K562 (cell line): Measurements from ENCODE around the gene ANKRD49. TPM values are rescaled to one million over a fixed set of nuclear protein-coding genes. Genes with fewer than 3 reads are reported as not detected.
A peak's percentile ranks its signal among the peaks of the same experiment; 100 is the strongest.

Experiments
- ARID1B ChIP-seq: fragments of 450-650 bp; IDR thresholded peaks from 2 replicates; pipeline ENCODE4 v1.6.1; 2016; ENCODE audit warnings: antibody characterized with exemption, mild to moderate bottlenecking, inconsistent platforms
- CHD4 ChIP-seq: fragments of 200-600 bp; sonication (generic); IDR thresholded peaks from 3 replicates; pipeline ENCODE4 v1.6.1; 2012; ENCODE audit warnings: low read depth, mild to moderate bottlenecking, mixed read lengths, low read length, inconsistent platforms; ENCODE audit not compliant: insufficient read depth, insufficient replicate concordance, poor library complexity, severe bottlenecking
- FOS ChIP-seq: IDR thresholded peaks from 3 replicates; pipeline ENCODE4 v1.6.1; 2011; ENCODE audit not compliant: insufficient read length; ENCODE audit errors: extremely low read depth
- KAT8 ChIP-seq: fragments of 450-650 bp; IDR thresholded peaks from 2 replicates; pipeline ENCODE4 v1.6.1; 2016; ENCODE audit warnings: low read depth, mild to moderate bottlenecking
- KLF10 ChIP-seq: fragments of 250-450 bp; sonication (Bioruptor Pico); IDR thresholded peaks from 2 replicates; pipeline ENCODE4 v1.6.1; 2021; ENCODE audit warnings: matching md5 sums
- MEF2A ChIP-seq: IDR thresholded peaks from 2 replicates; pipeline ENCODE4 v1.6.1; 2011; ENCODE audit warnings: low read depth, mild to moderate bottlenecking, low read length, moderate library complexity; ENCODE audit not compliant: control insufficient read depth
- MIER1 ChIP-seq: fragments of 450-650 bp; IDR thresholded peaks from 2 replicates; pipeline ENCODE4 v1.6.1; 2016; ENCODE audit warnings: antibody characterized with exemption, mild to moderate bottlenecking, low read depth
- PCBP2 ChIP-seq: fragments of 200-400 bp; formaldehyde crosslinking; IDR thresholded peaks from 2 replicates; pipeline ENCODE4 v1.6.1; 2018; ENCODE audit warnings: low read length, low read depth, mild to moderate bottlenecking, moderate library complexity; ENCODE audit not compliant: poor library complexity, severe bottlenecking
- SP2 ChIP-seq: IDR thresholded peaks from 2 replicates; pipeline ENCODE4 v1.6.1; 2011; ENCODE audit warnings: mild to moderate bottlenecking, low read depth, low read length, moderate library complexity; ENCODE audit not compliant: poor library complexity, severe bottlenecking; ENCODE audit errors: extremely low read depth
- STAT5B ChIP-seq: fragments of 250-450 bp; sonication (Bioruptor Pico); IDR thresholded peaks from 2 replicates; pipeline ENCODE4 v1.8.0; 2021; ENCODE audit warnings: mild to moderate bottlenecking, inconsistent platforms
- TSC22D4 ChIP-seq: fragments of 450-650 bp; IDR thresholded peaks from 2 replicates; pipeline ENCODE4 v1.6.1; 2016; ENCODE audit warnings: missing genetic modification characterization, missing biosample characterization, control low read depth
- ZFP36 ChIP-seq: fragments of 150-350 bp; IDR thresholded peaks from 2 replicates; pipeline ENCODE4 v1.6.1; 2018; ENCODE audit warnings: low read length, low read depth; ENCODE audit not compliant: partially characterized antibody
- ZNF239 ChIP-seq: fragments of 250-450 bp; sonication (Bioruptor Pico); IDR thresholded peaks from 2 replicates; pipeline ENCODE4 v1.4.0; 2020; ENCODE audit warnings: mild to moderate bottlenecking
- ZNF263 ChIP-seq: sonication (generic); formaldehyde crosslinking; IDR thresholded peaks from 2 replicates; pipeline ENCODE4 v1.8.0; 2022; ENCODE audit warnings: mild to moderate bottlenecking, missing genetic modification reagents, borderline replicate concordance
- ZNF408 ChIP-seq: fragments of 250-450 bp; sonication (Bioruptor Pico); IDR thresholded peaks from 2 replicates; pipeline ENCODE4 v1.4.0; 2020; ENCODE audit warnings: low read depth, mild to moderate bottlenecking, moderate library complexity
- ZNF507 ChIP-seq: conservative IDR thresholded peaks from 2 replicates; pipeline ENCODE4 v1.6.1; 2017; ENCODE audit warnings: missing genetic modification characterization, missing compliant biosample characterization
- ZNF589 ChIP-seq: fragments of 200-800 bp; sonication (Bioruptor generic); IDR thresholded peaks from 2 replicates; pipeline ENCODE4 v1.6.1; 2016; ENCODE audit warnings: low read depth, missing genetic modification characterization, missing compliant biosample characterization
- polyA plus RNA-seq, 8 experiments: library from polyadenylated mRNA; depleted of rRNA in 4 of 8; stranded (reverse) in 5 of 8; unstranded in 3 of 8; fragments of >200 nt; fragmentation: Nextera tagmentation in 2 of 8; fragmentation: Illumina TruSeq in 1 of 8; extraction: Ambion mirVana in 2 of 8; extraction: Trizol in 1 of 8; gene quantifications; 2 replicates each; pipeline versions ENCODE4 v1.2.1 to v1.2.3, GENCODE V29; 2011 to 2014; ENCODE audit warnings: inconsistent platforms in 1 of 8, missing spikeins in 1 of 8
- total RNA-seq, 7 experiments: library from RNA; depleted of rRNA in 6 of 7; stranded (reverse); fragments of >200 nt in 6 of 7; fragmentation: Illumina TruSeq in 2 of 7; extraction: Trizol in 2 of 7; gene quantifications; 2 replicates each; pipeline versions ENCODE4 v1.2.1 to v1.2.3, GENCODE V29; 2011 to 2021; ENCODE audit warnings: low replicate concordance in 1 of 7
- TF ChIP-seq, protein P1 (sequence below): fragments of 450-650 bp; conservative IDR thresholded peaks from 2 replicates; pipeline ENCODE4 v1.6.1; 2016; ENCODE audit warnings: missing genetic modification characterization, low read depth, mild to moderate bottlenecking, missing compliant biosample characterization, moderate library complexity
- TF ChIP-seq, protein P2 (sequence below): fragments of 450-650 bp; IDR thresholded peaks from 2 replicates; pipeline ENCODE4 v1.6.1; 2016
- TF ChIP-seq, protein P3 (sequence below): sonication (generic); formaldehyde crosslinking; IDR thresholded peaks from 2 replicates; pipeline ENCODE4 v1.8.0; 2022; ENCODE audit warnings: mild to moderate bottlenecking, missing genetic modification reagents
- TF ChIP-seq, protein P4 (sequence below): fragments of 250-450 bp; sonication (Bioruptor Pico); IDR thresholded peaks from 2 replicates; pipeline ENCODE4 v1.5.0; 2021; ENCODE audit warnings: mild to moderate bottlenecking, moderate library complexity

ANKRD49 gene
- total and polyA plus RNA-seq, 9 of the 15 experiments (the other 6 are each of a cell fraction or from before 2014, with no cell fraction given) = 13.4 to 43.5 (median 30.6) TPM

DNA sequence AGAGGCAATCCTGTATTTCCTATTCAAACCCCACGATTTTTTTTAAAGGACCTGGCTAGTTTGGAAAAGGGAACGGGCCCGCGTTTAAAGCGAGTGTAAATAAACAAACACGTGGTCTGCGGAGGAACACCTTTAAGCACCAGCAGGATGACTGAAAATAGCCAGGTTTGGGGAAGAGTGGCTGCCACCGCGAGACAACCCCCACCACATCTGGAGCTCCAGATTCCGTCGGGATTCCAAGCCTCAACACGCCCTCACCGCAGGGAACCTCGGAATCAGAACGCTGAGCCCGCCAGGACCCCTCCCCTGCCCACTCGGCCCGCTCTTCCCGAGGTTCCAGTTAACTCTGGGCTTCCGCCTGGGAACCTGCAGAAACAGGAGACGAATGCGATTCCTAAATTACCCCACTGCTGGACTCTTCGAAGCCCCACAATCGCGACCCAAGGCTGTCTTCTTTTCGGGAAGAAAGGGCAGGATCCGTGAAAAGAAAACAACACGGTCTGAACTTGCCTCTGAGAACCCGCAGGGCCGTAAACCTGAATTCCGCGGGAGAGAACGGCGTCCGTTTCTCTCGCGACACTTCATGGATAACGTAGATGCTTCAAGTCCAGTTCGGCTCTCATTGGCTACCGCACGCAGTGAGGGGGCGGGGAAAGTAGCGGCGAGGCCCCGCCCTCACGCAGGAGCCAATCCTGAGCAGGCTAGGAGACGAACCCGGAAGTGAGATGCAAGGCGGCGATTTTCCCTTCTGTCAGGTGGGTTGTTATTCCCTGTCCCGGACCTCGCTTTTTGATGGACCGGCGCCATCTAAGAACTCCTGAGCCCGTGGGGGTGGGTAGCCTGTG is at the start of gene ANKRD49, which contains the start of gene MRE11 (continued):
- no peak for TF ChIP-seq ZFP36
- TF ChIP-seq, protein P1, sequence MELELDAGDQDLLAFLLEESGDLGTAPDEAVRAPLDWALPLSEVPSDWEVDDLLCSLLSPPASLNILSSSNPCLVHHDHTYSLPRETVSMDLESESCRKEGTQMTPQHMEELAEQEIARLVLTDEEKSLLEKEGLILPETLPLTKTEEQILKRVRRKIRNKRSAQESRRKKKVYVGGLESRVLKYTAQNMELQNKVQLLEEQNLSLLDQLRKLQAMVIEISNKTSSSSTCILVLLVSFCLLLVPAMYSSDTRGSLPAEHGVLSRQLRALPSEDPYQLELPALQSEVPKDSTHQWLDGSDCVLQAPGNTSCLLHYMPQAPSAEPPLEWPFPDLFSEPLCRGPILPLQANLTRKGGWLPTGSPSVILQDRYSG (tag) = no peak
- no peak for TF ChIP-seq ZNF408 (CRISPR knock-in tag)
- TF ChIP-seq KLF10 (CRISPR knock-in tag) = no peak
- TF ChIP-seq ZNF507 (tag) = no peak
- peak; percentile 67 for TF ChIP-seq FOS
- TF ChIP-seq TSC22D4 (tag) = no peak
- TF ChIP-seq MEF2A = no peak
- no peak for TF ChIP-seq ZNF263 (CRISPR knock-in tag)
- TF ChIP-seq PCBP2 = no peak
- TF ChIP-seq, protein P2, sequence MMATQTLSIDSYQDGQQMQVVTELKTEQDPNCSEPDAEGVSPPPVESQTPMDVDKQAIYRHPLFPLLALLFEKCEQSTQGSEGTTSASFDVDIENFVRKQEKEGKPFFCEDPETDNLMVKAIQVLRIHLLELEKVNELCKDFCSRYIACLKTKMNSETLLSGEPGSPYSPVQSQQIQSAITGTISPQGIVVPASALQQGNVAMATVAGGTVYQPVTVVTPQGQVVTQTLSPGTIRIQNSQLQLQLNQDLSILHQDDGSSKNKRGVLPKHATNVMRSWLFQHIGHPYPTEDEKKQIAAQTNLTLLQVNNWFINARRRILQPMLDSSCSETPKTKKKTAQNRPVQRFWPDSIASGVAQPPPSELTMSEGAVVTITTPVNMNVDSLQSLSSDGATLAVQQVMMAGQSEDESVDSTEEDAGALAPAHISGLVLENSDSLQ = 0 out of 2 replicates have a peak, but pooled peaks have one; percentile 24
- TF ChIP-seq, protein P3, sequence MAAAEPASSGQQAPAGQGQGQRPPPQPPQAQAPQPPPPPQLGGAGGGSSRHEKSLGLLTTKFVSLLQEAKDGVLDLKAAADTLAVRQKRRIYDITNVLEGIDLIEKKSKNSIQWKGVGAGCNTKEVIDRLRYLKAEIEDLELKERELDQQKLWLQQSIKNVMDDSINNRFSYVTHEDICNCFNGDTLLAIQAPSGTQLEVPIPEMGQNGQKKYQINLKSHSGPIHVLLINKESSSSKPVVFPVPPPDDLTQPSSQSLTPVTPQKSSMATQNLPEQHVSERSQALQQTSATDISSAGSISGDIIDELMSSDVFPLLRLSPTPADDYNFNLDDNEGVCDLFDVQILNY (CRISPR knock-in tag) = no peak
- TF ChIP-seq ZNF589 (CRISPR knock-in tag) = peak; percentile 34; the same call in 1 of the 2 replicates
- TF ChIP-seq CHD4 = no peak
- no peak for TF ChIP-seq ZNF239
- TF ChIP-seq KAT8 = no peak
- TF ChIP-seq, protein P4, sequence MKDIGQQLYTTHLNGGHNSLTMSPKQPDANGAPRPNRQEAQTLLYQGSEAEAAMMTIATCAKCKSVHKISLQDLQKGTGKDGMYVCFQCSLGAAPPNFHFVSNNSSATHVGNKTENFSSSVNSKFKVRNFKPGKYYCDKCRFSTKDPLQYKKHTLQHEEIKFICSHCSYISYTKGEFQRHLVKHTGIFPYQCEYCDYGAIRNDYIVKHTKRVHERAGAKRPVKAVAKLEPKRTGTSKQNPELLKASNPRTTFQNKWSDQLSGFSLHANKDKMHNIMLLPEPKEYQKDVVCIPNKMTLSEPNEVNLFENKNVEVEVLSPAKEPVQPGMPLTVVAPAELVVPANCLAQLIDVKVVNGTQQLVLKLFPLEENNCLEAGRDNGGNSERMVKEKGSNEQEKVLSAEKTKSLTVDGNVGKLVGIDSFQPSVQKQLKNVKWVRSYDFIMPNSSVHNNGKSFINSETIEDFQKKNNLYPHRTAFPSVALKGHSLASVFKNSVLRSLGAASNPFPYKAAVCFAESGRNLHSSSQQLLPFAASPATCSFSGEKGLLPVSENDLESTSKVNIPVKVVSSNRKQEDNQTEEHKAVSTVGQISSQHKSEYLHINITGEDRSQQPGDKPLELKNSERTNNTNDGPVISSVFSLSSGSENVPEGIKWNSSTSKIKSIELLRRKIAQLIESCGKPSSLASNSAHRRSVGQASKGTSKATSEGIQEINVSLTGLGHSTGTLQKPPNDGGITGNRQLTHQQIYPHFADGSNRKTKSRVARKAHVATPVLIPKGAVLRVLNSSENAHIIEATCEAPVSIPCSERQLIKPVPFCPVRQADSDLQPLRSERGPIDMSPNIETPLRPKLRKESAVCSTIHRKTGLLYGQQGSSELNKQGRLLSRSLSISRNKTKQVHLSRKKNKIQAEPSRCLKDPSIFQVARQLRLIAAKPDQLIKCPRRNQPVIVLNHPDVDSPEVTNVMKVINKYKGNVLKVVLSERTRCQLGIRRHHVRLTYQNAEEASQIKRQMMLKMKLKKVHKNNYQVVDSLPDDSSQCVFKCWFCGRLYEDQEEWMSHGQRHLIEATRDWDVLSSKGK (CRISPR knock-in tag) = no peak
- TF ChIP-seq MIER1 = no peak
- TF ChIP-seq SP2 = peak; percentile 16
- no peak for TF ChIP-seq STAT5B (CRISPR knock-in tag)
- no peak for TF ChIP-seq ARID1B
